ENCODE data around the gene PSMC3IP. TPM values are rescaled to one million over a fixed set of nuclear protein-coding genes. Genes with fewer than 3 reads are reported as not detected.

Gene PSMC3IP
- total RNA-seq, 1 donor from 2014 or later: 1.8 TPM

DNA sequence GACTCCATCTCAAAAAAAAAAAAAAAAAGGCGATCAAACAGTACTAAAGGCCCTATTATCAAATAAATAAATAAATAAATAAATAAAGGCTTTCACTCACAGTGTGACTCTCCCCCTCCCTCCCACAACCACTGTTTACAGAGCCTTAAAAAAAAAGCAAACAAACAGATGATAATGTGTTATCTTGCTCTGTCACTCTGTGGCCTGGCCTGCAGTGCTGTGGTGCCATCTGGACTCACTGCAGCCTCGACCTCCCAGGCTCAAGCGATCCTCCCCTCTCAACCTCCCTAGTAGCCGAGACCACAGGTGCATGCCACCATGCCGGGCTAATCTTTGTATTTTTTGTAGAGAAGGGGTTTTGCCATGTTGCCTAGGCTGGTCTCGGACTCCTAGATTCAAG, 49.6 kb downstream of the PSMC3IP start:
- DNase-seq (ENCODE audit: low spot score): no peak

DNA sequence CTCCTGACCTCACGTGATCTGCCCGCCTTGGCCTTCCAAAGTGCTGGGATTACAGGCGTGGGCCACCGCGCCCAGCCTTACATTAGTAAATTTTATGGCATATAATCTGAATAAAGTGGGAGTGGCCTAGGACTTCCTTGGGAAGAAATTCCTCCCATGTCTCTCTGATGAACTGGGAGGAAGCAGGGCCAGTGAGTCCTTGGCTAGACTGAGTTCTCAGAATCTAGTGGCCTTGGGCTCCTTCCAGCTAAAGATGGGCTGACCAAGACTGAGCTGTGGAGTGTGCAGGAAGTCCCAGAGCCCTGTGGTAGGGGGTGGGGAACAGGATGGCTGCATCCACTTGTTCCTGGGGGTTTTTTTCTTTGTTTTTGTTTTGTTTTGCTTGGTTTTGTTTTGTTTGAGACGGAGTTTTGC, 51.5 kb downstream of the PSMC3IP start:
- intact Hi-C loops (cut with DNase I): no loop called here
- DNase-seq (ENCODE audit: low spot score): no peak

More for the DNA sequence above, 49.6 kb downstream of the PSMC3IP start:
- intact Hi-C loops (cut with DNase I): no loop called here

DNA sequence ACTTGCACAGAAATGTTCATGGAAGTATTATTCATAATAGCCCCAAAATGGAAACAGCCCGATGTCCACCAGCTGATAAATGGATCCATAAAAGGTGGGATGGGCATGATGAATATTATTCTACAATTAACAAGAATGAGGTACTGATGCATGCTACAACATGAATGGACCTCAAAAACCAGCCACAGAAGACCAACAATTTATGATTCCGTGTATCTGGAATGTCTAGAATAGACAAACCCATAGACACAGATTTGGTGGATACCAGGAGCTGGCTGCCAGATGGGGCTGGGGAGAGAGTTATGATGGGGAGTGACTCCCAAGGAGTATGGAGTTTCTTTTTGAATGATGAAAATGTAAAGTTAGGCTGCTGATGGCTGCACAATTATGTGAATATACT, 52.3 kb downstream of the PSMC3IP start:
- intact Hi-C loops (cut with DNase I): no loop called here
- DNase-seq (ENCODE audit: low spot score): no peak

DNA sequence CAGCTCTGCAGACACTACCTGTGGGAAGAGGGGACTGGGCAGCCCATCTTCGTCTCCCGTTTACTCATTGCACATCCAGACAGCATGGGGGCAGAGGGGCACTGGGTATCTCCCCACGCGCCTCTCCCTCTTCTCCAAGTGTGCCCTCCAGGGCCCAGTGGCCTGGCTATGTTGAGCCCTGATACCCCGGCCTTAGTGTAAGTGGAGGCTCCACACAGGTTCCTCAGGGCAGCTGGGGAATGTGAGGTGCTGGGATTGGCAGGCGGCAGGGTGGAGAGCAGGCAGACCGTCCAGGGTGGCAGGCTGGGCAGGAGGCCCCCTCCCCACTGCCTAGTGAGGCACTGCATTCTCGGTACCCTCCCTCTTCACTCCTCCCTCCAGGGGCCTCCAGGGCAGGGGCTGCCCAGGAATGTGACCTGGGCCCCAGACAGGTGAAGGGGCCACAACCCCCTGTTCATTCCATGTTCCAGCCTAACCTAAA, 54.7 kb downstream of the PSMC3IP start:
- DNase-seq (ENCODE audit: low spot score): no peak
- intact Hi-C loops (cut with DNase I): no loop called here

Other genes with a start within 250 kb of the PSMC3IP start
- gene STAT3, start 189.3 kb downstream of the PSMC3IP start, total RNA-seq: 159 TPM
- 358 TPM for gene CAVIN1, start 154.5 kb downstream of the PSMC3IP start, total RNA-seq
- 40.3 TPM for gene ATP6V0A1, start 118.9 kb downstream of the PSMC3IP start, total RNA-seq
- gene NAGLU, start 41.5 kb downstream of the PSMC3IP start, total RNA-seq: 12.1 TPM
- gene HSD17B1, start 24.8 kb downstream of the PSMC3IP start, total RNA-seq: 0.83 TPM
- 33.4 TPM for gene COASY, start 15.6 kb downstream of the PSMC3IP start, total RNA-seq
- gene MLX, start 10.6 kb downstream of the PSMC3IP start, total RNA-seq: 43.1 TPM
- gene RETREG3, start 31.6 kb upstream of the PSMC3IP start, total RNA-seq: 21.3 TPM
- gene TUBG1, start 32.0 kb upstream of the PSMC3IP start, total RNA-seq: 45.6 TPM
- gene TUBG2, start 81.6 kb upstream of the PSMC3IP start, total RNA-seq: 21.9 TPM
- gene PLEKHH3, start 99.3 kb upstream of the PSMC3IP start, total RNA-seq: 20.2 TPM
- 1.2 TPM for gene CCR10, start 104.1 kb upstream of the PSMC3IP start, total RNA-seq
- 7.0 TPM for gene CNTNAP1, start 104.8 kb upstream of the PSMC3IP start, total RNA-seq
- 45.4 TPM for gene EZH1, start 167.3 kb upstream of the PSMC3IP start, total RNA-seq
- gene RAMP2, start 183.5 kb upstream of the PSMC3IP start, total RNA-seq: 45.8 TPM
- gene VPS25, start 195.7 kb upstream of the PSMC3IP start, total RNA-seq: 32.3 TPM
- not detected for gene WNK4, start 202.9 kb upstream of the PSMC3IP start, total RNA-seq
- gene COA3, start 221.0 kb upstream of the PSMC3IP start, total RNA-seq: 61.4 TPM
- gene CNTD1, start 221.1 kb upstream of the PSMC3IP start, total RNA-seq: not detected
- gene BECN1, start 246.6 kb upstream of the PSMC3IP start, total RNA-seq: 84.3 TPM

All from cardiac septum (tissue), 1 donor.